ENCODE results near the gene PTGES. TPM values are rescaled to one million over a fixed set of nuclear protein-coding genes. Genes with fewer than 3 reads are reported as not detected.
A peak's percentile ranks its signal among the peaks of the same experiment; 100 is the strongest.

The PTGES gene
- total RNA-seq, 1 donor from 2014 or later = 0.16 TPM

DNA sequence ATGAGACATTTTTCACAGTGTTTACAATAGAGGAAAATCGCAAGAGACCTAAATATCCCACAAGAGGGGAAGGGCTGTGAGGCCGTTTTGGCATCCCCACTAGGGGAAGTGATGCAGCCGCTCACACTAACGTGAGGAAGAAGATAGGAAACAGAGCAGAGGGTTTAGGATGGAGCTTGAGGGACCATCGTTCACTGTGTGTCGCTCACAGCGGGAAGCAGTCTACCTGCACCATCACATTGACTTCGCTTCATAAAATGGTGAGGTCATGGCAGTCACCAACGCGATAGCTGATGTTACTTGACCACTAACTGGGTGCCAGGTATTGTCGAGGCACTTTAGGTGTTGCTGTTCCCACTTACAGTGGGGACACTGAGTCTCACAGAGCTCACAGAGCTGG is 51.8 kb downstream of the PTGES start:
- H3K4me1 Mint-ChIP-seq (ENCODE audit: low read depth) = no peaks in the 10 kb centered on the region

DNA sequence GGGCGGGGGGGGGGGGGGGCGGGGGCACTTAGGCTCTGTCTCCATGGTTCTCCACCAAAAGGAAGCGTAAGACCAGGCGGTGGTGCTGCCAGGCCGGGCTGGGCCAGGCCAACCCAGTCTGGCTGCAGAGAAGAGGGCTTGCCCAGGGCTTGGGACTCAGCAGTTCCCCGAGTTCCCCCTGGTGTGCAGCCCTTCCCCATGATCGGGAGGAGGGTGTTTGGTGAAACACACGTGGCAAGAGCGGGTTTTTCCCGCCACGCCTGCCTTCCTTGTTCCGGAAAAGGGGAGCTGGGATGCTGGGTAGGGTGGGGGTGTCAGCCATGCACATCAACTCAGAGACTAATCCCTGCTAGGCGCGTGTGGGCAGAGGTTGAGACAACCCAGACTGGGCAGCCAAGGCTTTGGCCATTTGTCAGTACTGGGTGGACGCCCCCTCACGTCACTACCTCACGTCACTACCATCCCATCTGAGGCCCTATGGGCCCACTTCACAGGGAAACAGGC is 54.5 kb downstream of the PTGES start:
- intact Hi-C loops (cut with micrococcal nuclease) = loop anchor here (5.0 kb wide), 1 partner anchor 56 kb away; the partner anchor contains the start of gene ASB6
- no peak for DNase-seq (ENCODE audit: low spot score)
- Mint-ChIP-seq H3K27me3 (ENCODE audit: insufficient read depth) (peaks cover 25% of the 10 kb centered on the region), H3K9me3 (no peaks in the 10 kb centered on the region), H3K27ac (no peak overlapping the region), H3K4me3 (peak overlapping the region; percentile 19), H3K4me1 (ENCODE audit: low read depth) (no peaks in the 10 kb centered on the region), H3K36me3 (ENCODE audit: low read depth) (no peaks in the 10 kb centered on the region)

More for the DNA sequence above, 51.8 kb downstream of the PTGES start:
- H3K27ac Mint-ChIP-seq = no peak overlapping the region
- H3K27me3 Mint-ChIP-seq (ENCODE audit: insufficient read depth) = peaks cover 14% of the 10 kb centered on the region
- intact Hi-C loops (cut with micrococcal nuclease) = no loop called here
- no peak for DNase-seq (ENCODE audit: low spot score)
- no peaks in the 10 kb centered on the region for H3K9me3 Mint-ChIP-seq
- H3K4me3 Mint-ChIP-seq = no peak overlapping the region
- H3K36me3 Mint-ChIP-seq (ENCODE audit: low read depth) = no peaks in the 10 kb centered on the region

DNA sequence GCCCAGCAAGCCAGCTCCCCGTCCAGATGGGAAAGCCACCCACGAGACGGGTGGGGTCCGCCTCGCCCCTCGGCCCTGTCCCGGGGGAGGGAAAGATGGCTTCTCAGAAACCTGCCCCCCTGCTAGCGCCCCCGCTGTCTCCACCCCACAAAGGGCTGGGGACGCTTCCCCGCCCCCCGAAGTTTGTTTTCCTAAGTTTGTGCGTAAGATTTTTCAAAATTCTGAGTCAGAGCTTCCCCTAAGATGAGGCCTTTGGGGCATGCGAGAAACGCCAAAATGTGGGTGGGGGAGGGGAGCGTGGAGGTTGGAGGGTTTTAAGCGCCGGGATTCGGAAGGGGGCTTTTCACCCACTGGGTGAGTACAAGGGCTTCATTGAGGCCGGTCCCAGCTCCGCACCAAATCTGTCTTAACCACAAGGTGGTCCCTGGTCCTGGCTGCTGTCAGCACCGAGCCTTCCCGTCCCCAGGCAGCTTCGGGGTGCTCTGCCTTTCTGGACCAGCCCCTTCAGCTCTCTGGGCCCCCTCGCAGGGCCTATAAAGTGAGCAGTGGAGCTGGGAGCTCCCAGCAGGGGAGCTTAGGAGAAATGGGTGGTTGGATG is 55.1 kb downstream of the PTGES start:
- H3K4me1 Mint-ChIP-seq (ENCODE audit: low read depth) = no peaks in the 10 kb centered on the region
- H3K36me3 Mint-ChIP-seq (ENCODE audit: low read depth) = no peaks in the 10 kb centered on the region
- H3K9me3 Mint-ChIP-seq = no peaks in the 10 kb centered on the region
- H3K27me3 Mint-ChIP-seq (ENCODE audit: insufficient read depth) = peaks cover 25% of the 10 kb centered on the region
- H3K27ac Mint-ChIP-seq = peak overlapping the region; percentile 67
- intact Hi-C loops (cut with micrococcal nuclease) = loop anchor here (5.0 kb wide), 1 partner anchor 55 kb away; the partner anchor contains the start of gene ASB6
- peak overlapping the region; percentile 42 for H3K4me3 Mint-ChIP-seq
- no peak for DNase-seq (ENCODE audit: low spot score)

DNA sequence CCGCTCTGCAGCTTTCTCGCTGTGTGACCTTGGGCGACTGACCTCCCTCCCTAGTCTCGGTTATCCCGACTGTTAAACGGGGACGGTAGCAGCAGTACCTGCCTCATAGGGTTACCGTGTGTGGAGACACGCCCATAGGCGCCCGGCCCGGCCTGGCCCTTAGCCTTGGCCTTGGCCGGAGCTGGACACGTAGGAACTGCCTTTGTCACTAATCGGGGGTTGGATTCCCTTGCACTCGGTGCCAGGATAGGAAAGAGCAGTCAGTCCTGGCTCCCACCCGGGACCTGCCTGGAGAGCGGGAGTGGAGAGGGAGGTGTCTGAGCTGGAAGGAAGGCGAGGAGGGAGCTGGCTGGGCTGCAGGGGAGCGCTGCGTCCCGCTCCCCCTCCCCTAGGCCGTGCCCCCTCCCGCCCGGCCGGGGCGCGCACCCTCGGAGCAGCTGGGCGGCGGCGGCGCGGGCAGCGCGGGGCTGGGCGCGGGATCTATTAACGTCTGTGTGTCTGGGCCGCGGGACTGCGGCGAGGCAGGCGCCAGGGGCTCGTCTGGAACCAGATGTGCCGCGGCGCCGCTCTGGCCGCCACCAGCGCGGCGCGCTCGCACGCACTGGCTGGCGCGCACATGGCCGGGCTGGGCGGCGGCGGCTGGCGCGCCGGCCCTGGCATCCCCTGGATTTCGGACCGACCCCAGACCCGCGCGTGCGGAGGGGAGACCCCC is 55.7 kb downstream of the PTGES start:
- Mint-ChIP-seq H3K27ac (peak overlapping the region; percentile 89), H3K4me3 (peak overlapping the region; percentile 71)
- intact Hi-C loops (cut with micrococcal nuclease) = loop anchor here (5.0 kb wide), 1 partner anchor 55 kb away; the partner anchor contains the start of gene ASB6

DNA sequence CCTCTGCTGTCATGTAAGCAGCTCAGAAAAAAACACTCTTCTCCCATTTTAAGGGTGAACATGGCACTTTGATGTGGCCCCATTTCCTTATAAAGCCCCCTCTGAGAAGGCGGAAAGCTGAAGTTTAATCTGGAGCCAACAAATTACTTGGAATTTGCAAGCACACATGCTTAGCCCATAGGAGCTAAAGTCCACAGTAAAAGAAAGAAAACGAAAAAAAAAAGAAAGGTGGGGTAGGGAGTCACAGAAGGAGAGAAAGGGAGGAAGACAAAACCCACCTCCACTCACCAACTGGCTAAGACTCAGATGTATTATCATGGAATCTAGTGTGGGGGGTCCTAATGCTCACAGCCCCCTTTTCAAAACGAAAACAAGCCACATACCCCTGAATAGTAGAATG is 57.0 kb downstream of the PTGES start:
- Mint-ChIP-seq H3K4me3 (peak overlapping the region; percentile 29), H3K4me1 (ENCODE audit: low read depth) (no peaks in the 10 kb centered on the region), H3K27ac (no peak overlapping the region), H3K36me3 (ENCODE audit: low read depth) (no peaks in the 10 kb centered on the region), H3K9me3 (no peaks in the 10 kb centered on the region), H3K27me3 (ENCODE audit: insufficient read depth) (peaks cover 24% of the 10 kb centered on the region)
- intact Hi-C loops (cut with micrococcal nuclease) = loop anchor here (5.0 kb wide), 1 partner anchor 54 kb away; the partner anchor contains the start of gene ASB6
- DNase-seq (ENCODE audit: low spot score) = no peak

More for the DNA sequence above, 55.7 kb downstream of the PTGES start:
- Mint-ChIP-seq H3K9me3 (no peaks in the 10 kb centered on the region), H3K4me1 (ENCODE audit: low read depth) (no peaks in the 10 kb centered on the region), H3K36me3 (ENCODE audit: low read depth) (no peaks in the 10 kb centered on the region), H3K27me3 (ENCODE audit: insufficient read depth) (peaks cover 25% of the 10 kb centered on the region)
- DNase-seq (ENCODE audit: low spot score) = no peak

GRCh38 chr9:129694243-129694646 is 58.6 kb downstream of the PTGES start:
- H3K9me3 Mint-ChIP-seq = no peaks in the 10 kb centered on the region
- H3K4me3 Mint-ChIP-seq = no peak overlapping the region
- intact Hi-C loops (cut with micrococcal nuclease) = no loop called here
- no peaks in the 10 kb centered on the region for H3K36me3 Mint-ChIP-seq (ENCODE audit: low read depth)
- no peak for DNase-seq (ENCODE audit: low spot score)
- no peaks in the 10 kb centered on the region for H3K4me1 Mint-ChIP-seq (ENCODE audit: low read depth)
- peaks cover 20% of the 10 kb centered on the region for H3K27me3 Mint-ChIP-seq (ENCODE audit: insufficient read depth)
- no peak overlapping the region for H3K27ac Mint-ChIP-seq

DNA sequence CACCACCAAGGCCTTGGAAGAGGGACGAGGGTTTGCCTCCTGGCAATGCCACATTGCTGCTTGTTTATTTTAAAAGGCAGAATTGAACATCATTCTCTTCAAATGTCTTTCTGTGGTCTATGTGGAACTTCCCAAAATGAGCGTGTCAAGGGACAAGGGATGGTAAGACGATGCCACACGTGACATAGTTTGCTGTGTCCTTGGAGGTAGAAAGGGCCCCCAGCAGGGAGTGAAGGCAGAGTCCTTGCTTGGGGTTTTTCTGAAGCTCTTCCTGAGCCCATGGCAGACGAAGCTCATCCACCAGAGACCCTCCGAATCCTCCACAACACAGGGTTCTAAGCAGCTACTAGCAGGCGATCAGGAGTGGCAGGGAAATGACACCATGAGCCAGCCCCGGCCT is 59.1 kb downstream of the PTGES start:
- intact Hi-C loops (cut with micrococcal nuclease) = no loop called here
- DNase-seq (ENCODE audit: low spot score) = no peak
- H3K27ac Mint-ChIP-seq = no peak overlapping the region
- H3K9me3 Mint-ChIP-seq = no peaks in the 10 kb centered on the region
- H3K4me1 Mint-ChIP-seq (ENCODE audit: low read depth) = no peaks in the 10 kb centered on the region
- no peaks in the 10 kb centered on the region for H3K36me3 Mint-ChIP-seq (ENCODE audit: low read depth)
- no peak overlapping the region for H3K4me3 Mint-ChIP-seq
- peaks cover 20% of the 10 kb centered on the region for H3K27me3 Mint-ChIP-seq (ENCODE audit: insufficient read depth)

GRCh38 chr9:129692534-129692933 is 60.3 kb downstream of the PTGES start:
- no peak overlapping the region for H3K27ac Mint-ChIP-seq
- no peaks in the 10 kb centered on the region for H3K4me1 Mint-ChIP-seq (ENCODE audit: low read depth)
- H3K36me3 Mint-ChIP-seq (ENCODE audit: low read depth) = no peaks in the 10 kb centered on the region
- H3K27me3 Mint-ChIP-seq (ENCODE audit: insufficient read depth) = peaks cover 20% of the 10 kb centered on the region
- no peak for DNase-seq (ENCODE audit: low spot score)
- H3K4me3 Mint-ChIP-seq = no peak overlapping the region
- intact Hi-C loops (cut with micrococcal nuclease) = no loop called here
- no peaks in the 10 kb centered on the region for H3K9me3 Mint-ChIP-seq

Other genes starting within 250 kb of the PTGES start
- gene C9orf50, start 131.9 kb downstream of the PTGES start, total RNA-seq = not detected in 2 replicates
- 67.1 and 67.3 TPM in 2 replicates for gene NTMT1, start 126.9 kb downstream of the PTGES start, total RNA-seq
- gene ASB6, start 110.9 kb downstream of the PTGES start, total RNA-seq = 24.0 TPM in 2 replicates
- 6.2 and 7.8 TPM in 2 replicates for gene PRRX2, start 87.4 kb downstream of the PTGES start, total RNA-seq
- 21.9 and 25.6 TPM in 2 replicates for gene TOR1B, start 50.1 kb upstream of the PTGES start, total RNA-seq
- gene TOR1A, start 71.1 kb upstream of the PTGES start, total RNA-seq = 61.3 and 62.1 TPM in 2 replicates
- 64.0 and 67.4 TPM in 2 replicates for gene C9orf78, start 82.2 kb upstream of the PTGES start, total RNA-seq
- gene USP20, start 82.4 kb upstream of the PTGES start, total RNA-seq = 47.9 and 50.2 TPM in 2 replicates